Activated gamma-delta T cell treated with anti-CD3 and anti-CD28 coated beads, Interleukin-2, amount 50 U/mL, for 16 hours (primary cell): Measurements from ENCODE around the gene MOB3A.
"Not testable (repeated sequence)": the region's sequence is repeated elsewhere in the genome, so short reads cannot be mapped to it uniquely, and the experiment has no call there.

Source experiments
- DNase-seq: peaks from one replicate; pipeline ENCODE4 v3.0.0-alpha.2; 2020; ENCODE audit warnings: low read depth

Gene MOB3A

GRCh38 chr19:2045501-2046045 is 50.6 kb downstream of the MOB3A start:
- no peak for DNase-seq

DNA sequence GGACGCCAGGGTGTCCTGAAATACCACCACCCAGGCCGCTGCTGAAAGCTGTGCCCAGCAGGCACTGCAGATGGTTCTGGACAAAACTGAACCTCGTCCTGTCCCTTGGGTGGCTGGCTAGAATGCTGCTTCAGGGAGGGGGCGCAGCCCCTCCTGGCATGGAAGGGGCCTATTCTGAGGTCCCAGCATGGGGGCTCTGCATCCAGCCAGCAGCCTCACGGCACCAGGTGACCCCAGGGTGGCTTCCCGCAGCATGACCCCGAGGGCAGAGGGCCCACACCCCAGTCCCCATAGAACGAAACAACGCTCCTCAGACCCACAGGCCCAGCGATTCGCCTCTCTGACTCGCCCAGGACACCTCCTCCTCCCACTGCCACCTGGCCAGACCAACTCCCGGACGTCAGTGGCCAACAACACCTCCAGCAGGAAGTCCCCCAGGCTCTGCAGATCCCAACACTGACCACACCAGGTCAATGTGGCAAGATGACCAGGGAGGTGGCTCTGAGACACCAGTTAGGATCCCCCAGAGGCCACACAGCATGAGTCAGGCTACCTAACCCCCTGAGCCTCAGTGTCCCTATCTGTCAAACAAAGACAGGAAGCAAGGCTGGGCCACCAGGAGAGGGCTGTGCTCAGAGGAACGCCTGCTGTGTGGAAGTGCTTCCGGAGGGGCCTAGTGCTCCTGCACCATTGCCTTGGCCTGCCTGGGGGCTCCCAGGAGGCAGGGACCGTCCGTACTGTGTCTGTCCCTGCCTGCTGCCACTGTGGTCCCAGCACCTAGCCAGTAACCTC is 51.2 kb downstream of the MOB3A start:
- no peak for DNase-seq

DNA sequence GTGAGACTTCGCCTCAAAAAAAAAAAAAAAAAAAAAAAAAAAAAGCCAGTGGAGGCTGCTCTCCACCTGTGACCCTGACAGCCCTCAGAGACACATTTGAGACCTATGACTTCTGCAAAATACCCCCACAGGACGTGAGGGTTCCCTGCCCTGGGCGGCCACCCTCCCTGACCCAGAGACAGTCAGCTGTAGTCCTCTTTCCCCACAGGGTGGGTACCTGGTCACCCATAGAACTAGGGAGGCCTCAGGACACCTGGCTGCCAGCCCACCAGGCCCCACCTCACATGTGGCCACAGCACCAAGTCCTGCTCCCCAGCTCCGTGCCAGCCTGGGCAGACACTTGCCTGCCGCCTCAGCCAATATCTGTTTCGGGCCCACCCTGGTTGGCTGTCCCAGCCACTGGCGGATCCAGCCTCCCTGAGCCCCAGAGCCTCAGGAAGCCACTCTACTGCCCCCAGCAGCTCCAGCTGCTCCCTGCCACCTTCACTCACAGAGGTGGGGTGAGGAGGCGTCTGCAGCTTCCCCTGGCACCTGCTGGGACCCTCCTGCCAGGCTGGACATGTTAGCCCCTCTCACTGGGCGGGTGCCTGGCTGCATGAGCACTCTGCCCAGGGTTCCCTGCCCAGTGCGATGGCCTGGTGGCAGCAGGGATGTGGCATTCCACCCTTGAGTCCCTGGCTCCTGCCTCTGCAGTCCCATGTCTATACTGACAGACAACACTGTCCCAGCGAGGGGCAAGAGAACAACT is 52.0 kb downstream of the MOB3A start:
- no peak for DNase-seq

- no peak for DNase-seq
These were observed 52.9 kb downstream of the MOB3A start for GRCh38 chr19:2043251-2043641.

DNA sequence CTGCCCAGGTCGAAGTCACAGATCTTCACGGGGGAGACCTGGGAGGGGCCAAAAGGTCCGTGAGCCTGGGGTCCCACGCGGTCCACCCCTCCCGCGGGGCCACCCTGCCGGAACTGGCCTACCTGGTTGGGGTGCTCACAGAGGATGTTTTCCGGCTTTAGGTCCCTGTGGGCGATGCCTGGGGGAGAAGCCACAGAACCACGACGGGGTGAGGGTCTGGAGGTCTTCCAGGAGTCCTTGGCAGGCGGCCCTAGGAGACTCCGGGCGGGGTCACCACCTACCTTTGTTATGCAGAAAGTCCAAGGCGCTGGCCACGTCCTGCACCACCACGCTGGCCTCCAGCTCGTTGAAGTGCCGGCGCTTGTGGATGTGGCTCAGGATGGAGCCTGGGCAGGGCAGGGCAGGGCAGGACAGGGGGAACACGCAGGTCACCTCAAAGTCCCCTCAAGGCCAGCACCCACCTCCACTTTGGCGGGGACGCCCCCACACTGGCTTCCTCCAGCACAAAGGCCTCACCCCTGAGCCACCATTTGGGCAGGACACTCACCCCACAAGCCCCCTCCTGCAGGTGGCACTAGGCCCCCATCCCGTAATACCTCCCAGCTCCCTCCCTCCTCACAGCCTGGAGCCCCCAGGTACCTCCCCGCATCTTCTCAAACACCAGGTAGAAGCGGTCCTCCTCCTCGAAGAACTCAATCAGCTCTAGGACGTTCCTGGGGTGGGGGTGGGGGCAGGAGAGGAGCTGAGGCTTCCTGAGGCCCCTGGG is 53.5 kb downstream of the MOB3A start:
- no peak for DNase-seq

DNA sequence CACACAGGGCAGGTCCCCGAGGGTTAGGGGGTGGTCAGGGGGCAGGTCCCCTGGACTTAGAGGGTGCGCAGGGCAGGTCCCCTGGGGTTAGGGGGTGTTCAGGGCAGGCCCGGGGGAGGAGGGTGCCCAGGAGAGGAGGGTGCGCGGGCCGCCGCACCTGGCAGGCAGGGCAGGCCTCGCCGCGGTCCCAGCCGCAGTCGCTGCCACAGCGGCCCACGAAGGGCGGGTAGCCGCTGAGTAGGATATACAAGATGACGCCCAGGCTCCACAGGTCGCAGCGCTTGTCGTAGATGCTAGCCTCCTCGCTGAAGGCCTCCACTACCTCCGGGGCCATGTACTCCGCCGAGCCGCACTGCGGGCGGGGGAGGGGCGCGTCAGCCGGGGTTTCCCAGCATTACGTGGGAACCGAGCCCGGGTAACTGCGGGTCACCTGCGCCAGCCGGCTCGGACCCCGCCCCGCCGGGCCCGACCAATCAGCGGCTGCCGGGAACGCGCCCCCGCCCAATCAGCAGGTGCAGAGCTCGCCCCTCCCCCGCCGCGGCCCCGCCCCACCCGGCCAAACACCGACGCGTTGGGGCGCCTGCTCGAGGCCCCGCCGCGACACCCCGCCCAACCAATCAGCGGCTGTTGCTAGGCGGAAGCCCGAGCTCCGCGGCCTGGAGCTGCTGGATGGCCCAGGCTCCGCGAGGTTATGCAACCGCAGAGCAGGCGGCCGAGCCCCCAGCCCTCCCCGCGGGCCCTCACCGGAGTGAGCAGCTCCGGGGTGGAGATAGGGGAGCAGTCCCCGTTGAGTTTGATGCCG is 54.2 kb downstream of the MOB3A start:
- peak; percentile 99 for DNase-seq

DNA sequence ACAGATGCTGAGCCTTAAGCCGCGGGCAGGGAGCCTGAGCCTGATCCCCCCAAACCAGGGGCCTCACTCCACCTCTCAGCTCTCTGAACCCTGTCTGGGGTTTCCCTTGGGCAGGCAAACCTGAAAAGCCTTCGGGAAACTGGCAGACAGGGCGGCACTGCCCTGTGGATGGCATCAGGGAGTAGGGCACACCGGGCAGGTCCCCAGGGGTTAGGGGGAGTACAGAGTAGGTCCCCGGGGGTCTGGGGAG is 54.8 kb downstream of the MOB3A start:
- no peak for DNase-seq

DNA sequence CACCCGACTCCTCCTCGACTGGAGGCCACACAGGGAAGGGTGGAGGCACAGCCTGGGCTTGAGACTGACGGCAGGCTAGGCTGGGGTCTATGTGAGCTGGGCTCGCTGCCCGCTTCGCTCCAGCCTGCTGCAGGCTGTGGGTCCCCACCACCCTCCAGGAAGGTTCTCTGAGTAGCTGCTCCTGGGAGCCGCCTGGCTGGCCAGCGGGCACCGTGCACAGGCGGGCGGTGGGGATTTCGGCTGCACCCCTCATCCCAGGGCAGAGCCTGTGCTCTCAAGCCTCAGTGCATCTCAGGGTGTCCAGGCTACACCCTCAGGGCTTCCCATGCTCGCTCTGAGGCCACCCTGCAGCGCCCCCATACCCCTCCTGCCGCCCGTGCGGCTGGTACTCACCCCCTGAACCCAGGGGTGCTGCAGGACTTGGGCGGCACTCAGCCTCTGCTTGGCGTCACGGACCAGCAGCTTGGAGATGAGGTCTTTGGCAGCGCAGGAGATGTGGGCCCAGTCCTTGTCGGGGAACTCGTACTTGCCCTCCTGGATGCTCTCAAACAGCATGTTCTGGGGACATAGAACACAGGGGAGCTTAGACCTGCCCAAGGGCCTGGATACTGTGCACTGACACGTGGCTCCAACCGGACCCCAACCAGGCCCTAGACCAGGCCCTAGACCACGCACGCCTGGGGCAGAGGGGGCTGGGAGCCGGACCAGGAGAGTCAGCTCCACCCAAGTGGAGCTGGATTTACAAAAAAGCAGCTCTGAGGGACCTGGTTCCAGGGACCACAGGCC is 55.3 kb downstream of the MOB3A start:
- no peak for DNase-seq

GRCh38 chr19:2039959-2040646 is 56.0 kb downstream of the MOB3A start:
- no peak for DNase-seq

- no peak for DNase-seq
These were observed 56.8 kb downstream of the MOB3A start for GRCh38 chr19:2039089-2039958.

DNA sequence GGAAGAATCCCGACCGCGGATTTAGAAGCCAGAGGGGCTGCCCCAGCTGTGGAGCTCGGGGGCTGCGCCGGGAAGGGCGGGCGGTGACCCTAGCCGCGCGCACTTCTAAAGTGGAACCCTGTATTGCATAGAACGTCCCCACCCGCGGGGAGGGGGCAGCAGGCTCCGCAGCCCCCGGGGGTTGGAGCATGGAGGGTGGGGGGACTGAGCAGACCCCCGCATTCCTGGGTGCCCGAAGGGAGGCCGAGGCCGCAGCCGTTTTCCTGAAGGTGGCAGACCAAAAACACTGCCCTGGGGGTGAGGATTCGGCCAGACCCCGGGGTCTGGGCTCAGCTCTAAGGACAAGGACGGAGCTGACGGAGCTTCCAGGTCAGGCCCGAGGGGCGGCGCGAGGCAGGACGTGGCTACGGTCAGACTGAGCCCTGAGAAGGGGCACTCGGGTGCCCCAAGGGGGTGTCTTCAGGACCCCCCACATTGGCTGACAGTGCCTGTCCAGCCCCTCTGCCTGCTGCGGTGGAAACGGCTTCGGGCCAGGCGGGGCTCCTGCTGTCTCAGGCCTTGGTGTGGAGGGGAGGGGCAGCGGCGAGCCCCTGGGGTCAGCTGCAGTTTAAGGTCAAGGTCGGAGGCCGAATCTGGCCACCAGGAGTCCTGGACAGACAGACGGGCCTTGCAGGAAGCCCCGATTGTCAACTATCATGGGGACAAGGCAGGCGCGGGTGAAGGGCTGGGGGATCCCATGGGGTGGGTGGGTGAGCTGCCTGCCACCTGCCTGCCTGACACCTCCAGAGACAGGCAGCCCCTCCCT is 57.6 kb downstream of the MOB3A start:
- no peak for DNase-seq

DNA sequence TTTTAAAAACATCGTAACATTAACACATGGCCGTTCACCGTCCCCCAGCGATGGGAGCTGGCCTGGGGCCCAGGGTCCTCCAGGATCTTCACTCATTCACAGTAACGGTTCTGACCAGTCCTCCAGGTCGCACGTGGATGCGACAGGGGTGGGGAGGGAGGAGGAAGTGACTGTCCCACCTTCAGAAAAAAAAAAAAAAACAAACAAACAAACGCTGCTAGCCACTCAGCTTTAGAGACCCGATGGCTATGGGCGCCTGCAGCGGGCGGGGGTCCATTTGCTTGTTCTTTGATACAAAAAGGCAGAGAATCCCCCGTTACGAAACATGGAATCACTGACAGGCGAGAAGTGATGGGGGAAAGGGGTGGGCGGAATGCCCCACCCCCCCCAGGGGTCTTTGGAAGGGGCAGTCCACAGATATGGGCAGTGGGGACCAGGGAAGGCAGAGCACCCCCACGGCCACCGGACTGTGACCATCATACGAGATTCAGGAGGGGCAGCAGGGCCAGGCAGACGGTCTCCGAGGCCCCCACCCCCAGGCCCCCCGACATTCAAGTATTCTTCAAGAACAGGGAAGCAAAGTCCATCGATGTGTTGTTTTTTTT is 58.4 kb downstream of the MOB3A start:
- DNase-seq = no peak

DNA sequence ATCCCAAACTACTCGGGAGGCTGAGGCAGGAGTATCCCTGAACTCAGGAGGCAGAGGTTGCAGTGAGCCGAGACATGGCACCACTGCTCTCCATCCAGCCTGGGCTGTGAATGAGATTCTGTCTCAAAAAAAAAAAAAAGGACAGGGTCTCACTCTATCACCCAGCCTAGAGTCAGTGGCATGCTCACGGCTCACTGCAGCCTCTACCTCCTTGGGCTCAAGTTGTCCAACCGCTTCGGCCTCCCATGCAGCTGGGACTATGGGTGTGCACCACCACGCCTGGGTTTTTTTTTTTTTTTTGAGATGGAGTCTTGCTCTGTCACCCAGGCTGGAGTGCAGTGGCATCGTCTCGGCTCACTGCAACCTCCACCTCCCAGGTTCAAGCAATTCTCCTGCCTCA is 59.7 kb downstream of the MOB3A start:
- DNase-seq = no peak

GRCh38 chr19:2035590-2035991 is 60.5 kb downstream of the MOB3A start:
- no peak for DNase-seq

- DNase-seq = no peak
These were observed 61.2 kb downstream of the MOB3A start for GRCh38 chr19:2034729-2035589.

- not testable (repeated sequence) for DNase-seq
These were observed 61.9 kb downstream of the MOB3A start for GRCh38 chr19:2034253-2034652.

- DNase-seq = no peak
These were observed 62.3 kb downstream of the MOB3A start for GRCh38 chr19:2033825-2034159.
